A549 (cell line): ENCODE results near the gene PRDM11.

ENCODE experiments used
- POLR2A ChIP-seq: IDR thresholded peaks from 2 replicates; pipeline ENCODE4 v1.6.1; 2012; ENCODE audit warnings: mild to moderate bottlenecking, low read length
- TF ChIP-seq, protein P1 (sequence below): fragments of >200 bp; sonication (Bioruptor Twin); formaldehyde crosslinking; IDR thresholded peaks from 3 replicates; pipeline ENCODE4 v1.5.1; 2016

DNA sequence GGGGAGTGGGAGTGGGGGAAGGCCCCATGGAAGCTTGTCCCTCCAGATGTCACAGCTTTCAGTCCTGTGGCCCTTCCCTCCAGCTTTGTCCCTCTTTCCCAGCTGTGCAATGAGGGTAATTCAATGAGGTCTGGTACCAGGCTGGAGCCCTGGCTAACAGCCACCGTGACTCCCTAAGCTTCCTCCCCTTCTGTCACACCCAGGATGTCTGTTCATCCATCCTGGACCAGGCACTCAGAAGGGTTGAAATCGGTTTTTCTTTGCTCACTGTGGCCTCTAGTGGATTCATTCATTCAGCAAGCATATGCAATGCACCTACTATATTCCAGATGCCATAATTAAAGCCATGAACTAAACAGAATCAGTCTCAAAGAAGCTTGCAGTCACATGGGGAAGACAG, 101.0 kb downstream of the PRDM11 start:
- TF ChIP-seq, protein P1, sequence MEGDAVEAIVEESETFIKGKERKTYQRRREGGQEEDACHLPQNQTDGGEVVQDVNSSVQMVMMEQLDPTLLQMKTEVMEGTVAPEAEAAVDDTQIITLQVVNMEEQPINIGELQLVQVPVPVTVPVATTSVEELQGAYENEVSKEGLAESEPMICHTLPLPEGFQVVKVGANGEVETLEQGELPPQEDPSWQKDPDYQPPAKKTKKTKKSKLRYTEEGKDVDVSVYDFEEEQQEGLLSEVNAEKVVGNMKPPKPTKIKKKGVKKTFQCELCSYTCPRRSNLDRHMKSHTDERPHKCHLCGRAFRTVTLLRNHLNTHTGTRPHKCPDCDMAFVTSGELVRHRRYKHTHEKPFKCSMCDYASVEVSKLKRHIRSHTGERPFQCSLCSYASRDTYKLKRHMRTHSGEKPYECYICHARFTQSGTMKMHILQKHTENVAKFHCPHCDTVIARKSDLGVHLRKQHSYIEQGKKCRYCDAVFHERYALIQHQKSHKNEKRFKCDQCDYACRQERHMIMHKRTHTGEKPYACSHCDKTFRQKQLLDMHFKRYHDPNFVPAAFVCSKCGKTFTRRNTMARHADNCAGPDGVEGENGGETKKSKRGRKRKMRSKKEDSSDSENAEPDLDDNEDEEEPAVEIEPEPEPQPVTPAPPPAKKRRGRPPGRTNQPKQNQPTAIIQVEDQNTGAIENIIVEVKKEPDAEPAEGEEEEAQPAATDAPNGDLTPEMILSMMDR, result no peak
- TF ChIP-seq POLR2A, result no peak
